ENCODE results near the gene DUSP23.

Gene DUSP23

GRCh38 chr1:159829273-159829634 lies 48.5 kb downstream of the DUSP23 start:
- peak; percentile 13 to 53 for DNase-seq

GRCh38 chr1:159829822-159830465 lies 49.2 kb downstream of the DUSP23 start:
- DNase-seq = no peak

- DNase-seq = no peak
These were observed 50.0 kb downstream of the DUSP23 start for GRCh38 chr1:159830722-159831121.

GRCh38 chr1:159831412-159832141 lies 50.8 kb downstream of the DUSP23 start:
- no peak for DNase-seq

Data from CD4-positive, alpha-beta T cell treated with Interleukin-1 beta for 1 hour (primary cell).